ENCODE results near the gene MDC1. TPM values are rescaled to one million over a fixed set of nuclear protein-coding genes. Genes with fewer than 3 reads are reported as not detected.
A peak's percentile ranks its signal among the peaks of the same experiment; 100 is the strongest.

The MDC1 gene
- total and polyA plus RNA-seq, 2 of the 13 experiments (the other 11 are each of a cell fraction or from before 2014, with no cell fraction given) = 8.4 to 14.0 TPM

- TF ChIP-seq ZBTB1 (CRISPR knock-in tag; IDR thresholded peaks at IDR 0.05; ENCODE audit: borderline replicate concordance) = no peak
- peak; percentile 46; the same call in 1 of the 2 replicates for TF ChIP-seq SIX4 (CRISPR knock-in tag; IDR thresholded peaks at IDR 0.05)
- no peak for TF ChIP-seq ZNF609 (CRISPR knock-in tag; IDR thresholded peaks at IDR 0.05; ENCODE audit: borderline replicate concordance)
- no peak for TF ChIP-seq CC2D1A (CRISPR knock-in tag; IDR thresholded peaks at IDR 0.05)
- 0 out of 2 replicates have a peak, but pooled peaks have one; percentile 5 for TF ChIP-seq ZNF629 (CRISPR knock-in tag; conservative IDR thresholded peaks at IDR 0.05)
- TF ChIP-seq POLR2A (IDR thresholded peaks at IDR 0.05; ENCODE audit: insufficient read depth in 1 of 2, low read depth in 2 of 2, low read length in 2 of 2) = no peak
- 0 out of 2 replicates have a peak, but pooled peaks have one; percentile 40 for TF ChIP-seq ZNF784 (CRISPR knock-in tag; IDR thresholded peaks at IDR 0.05; ENCODE audit: borderline replicate concordance)
- TF ChIP-seq ZNF597 (CRISPR knock-in tag; IDR thresholded peaks at IDR 0.05) = no peak
- no peak for TF ChIP-seq KDM3A (CRISPR knock-in tag; IDR thresholded peaks at IDR 0.05; ENCODE audit: low read depth)
- TF ChIP-seq ZNF766 (CRISPR knock-in tag; IDR thresholded peaks at IDR 0.05; ENCODE audit: borderline replicate concordance) = no peak
- TF ChIP-seq NFYC (CRISPR knock-in tag; IDR thresholded peaks at IDR 0.05) = peak; percentile 4; the same call in 1 of the 2 replicates
- no peak for TF ChIP-seq ZNF136 (CRISPR knock-in tag; IDR thresholded peaks at IDR 0.05; ENCODE audit: low read depth)
- no peak for TF ChIP-seq ZNF709 (CRISPR knock-in tag; IDR thresholded peaks at IDR 0.05)
- TF ChIP-seq ZNF879 (CRISPR knock-in tag; IDR thresholded peaks at IDR 0.05) = 0 out of 2 replicates have a peak, but pooled peaks have one; percentile 20
- TF ChIP-seq ZNF724P (CRISPR knock-in tag; IDR thresholded peaks at IDR 0.05; ENCODE audit: borderline replicate concordance) = 0 out of 2 replicates have a peak, but pooled peaks have one; percentile 38
- TF ChIP-seq ZNF598 (CRISPR knock-in tag; IDR thresholded peaks at IDR 0.05; ENCODE audit: borderline replicate concordance) = peak; percentile 60; the same call in 1 of the 2 replicates
- no peak for TF ChIP-seq ZNF513 (CRISPR knock-in tag; conservative IDR thresholded peaks at IDR 0.05)
- TF ChIP-seq ARHGAP35 (CRISPR knock-in tag; IDR thresholded peaks at IDR 0.05; ENCODE audit: borderline replicate concordance) = no peak
- TF ChIP-seq BRD4 (CRISPR knock-in tag; IDR thresholded peaks at IDR 0.05) = no peak
These were observed 32.7 kb upstream of the MDC1 start (continued) for GRCh38 chr6:30749554-30750378.

Measured in HepG2 (cell line).